ENCODE data around the gene TIFAB.

The TIFAB gene

GRCh38 chr5:135481387-135481786 is 29.2 kb upstream of the TIFAB start:
- no peak for DNase-seq

GRCh38 chr5:135480511-135480910 is 28.4 kb upstream of the TIFAB start:
- no peak for DNase-seq

DNA sequence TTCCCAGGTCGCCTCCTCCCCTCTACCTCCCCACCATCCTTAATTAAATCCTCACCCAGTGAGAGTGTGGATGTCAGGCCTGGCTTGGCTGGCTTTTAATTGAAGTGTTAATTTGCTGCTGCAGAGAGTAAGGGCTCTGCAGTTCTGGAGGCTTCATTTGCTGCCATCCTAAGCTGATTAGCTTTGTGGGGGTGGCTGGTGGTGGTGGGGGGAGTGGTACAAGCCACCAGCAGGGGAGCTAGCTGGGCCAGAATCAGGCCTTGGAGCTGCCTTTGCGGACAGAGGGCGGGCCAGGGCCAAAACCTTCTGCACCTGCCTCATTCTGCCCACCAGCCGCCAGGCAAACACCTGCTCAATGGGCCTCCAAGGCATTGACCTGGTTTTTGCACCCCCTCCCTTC is 26.8 kb upstream of the TIFAB start:
- DNase-seq, result no peak

DNA sequence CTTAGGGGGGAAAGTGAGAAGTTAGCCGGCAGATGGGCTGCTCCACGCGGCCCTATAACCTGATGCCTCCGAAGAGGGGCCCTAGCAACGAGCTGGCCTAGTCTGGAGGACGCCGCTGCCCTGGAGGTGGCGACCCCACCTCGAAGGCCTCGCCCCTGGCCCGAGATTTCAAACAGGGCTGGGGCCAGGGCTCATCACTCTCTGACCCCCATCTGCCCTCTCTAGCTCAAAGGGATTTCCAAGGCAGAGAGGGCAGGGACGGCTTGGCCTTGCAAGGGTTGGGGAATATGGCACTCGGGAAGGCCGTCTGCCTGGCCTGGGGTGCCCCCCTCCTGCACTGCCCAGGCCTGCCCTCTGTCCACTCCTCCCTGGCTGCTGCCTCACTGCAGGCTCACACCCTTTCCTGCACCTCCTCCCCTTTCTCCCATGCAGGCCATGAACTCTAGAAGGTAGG is 25.5 kb upstream of the TIFAB start:
- DNase-seq, result no peak

DNA sequence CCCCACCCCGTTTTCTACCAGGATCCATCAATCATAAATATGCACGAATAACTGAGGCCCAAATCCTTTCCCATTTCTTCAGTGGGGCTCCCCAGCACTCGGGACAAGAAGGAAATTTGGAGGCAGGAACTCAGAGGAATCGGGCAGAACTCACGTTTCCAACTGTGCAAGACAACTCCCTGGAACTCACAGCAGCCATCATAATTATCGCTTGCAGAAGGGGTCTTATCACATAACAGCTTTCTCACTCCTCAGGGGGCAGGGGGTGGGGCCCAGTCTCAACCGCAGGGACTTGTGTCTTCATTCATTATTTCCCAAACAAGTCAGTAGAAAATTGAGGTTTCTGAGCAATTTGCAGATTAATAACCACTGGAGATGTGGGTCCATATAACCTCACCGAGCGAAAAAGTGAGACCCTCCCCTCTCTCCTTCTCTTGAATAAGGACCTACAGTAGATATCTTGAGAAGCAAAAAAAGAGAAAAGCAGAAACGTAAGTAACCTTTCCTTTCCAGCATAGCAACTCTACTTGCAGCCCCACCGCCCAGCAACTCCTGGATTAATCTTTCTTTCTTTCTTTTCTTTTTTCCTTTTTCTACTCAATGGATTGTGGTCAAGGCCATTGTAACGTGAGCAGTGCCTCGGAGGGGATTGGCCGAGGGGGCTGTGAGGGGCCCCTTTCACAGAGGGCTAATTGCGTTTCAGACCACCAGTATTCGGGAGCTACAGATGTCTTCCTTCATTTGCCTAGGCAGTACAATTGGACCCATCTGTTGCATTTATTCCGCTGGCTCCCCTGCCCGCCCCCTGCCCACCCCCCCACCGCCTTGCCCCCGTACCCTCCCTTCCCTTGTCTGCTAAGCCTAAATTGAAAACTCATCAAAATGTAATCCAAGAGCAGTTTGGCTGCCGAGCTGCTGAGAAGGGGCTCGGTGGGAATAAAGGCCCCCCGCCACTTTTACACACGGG is 24.7 kb upstream of the TIFAB start:
- DNase-seq, result no peak

- no peak for DNase-seq
Measured at GRCh38 chr5:135473956-135474670, 22.0 kb upstream of the TIFAB start.

DNA sequence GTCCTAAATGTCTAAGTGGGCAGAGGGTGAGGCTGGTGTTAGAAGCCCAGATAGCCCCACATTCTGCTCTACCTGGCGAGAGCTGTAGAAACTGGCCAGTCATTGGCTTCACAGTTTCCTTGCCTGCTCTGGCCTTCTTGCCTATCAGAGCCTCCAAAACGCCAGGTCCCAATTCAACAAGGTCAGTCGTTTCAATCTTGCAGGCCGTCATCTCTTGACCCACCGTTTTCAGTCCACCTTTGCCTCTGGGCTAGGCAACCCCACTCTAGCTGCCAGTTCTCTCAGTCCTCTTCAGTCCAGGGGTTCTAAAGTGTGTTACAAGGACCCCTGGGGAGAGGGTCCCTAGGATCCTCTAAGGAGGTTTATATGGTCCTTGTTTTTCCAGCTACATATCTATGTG is 20.0 kb upstream of the TIFAB start:
- no peak for DNase-seq

- no peak for DNase-seq
Measured at GRCh38 chr5:135471726-135472125, 19.6 kb upstream of the TIFAB start.

GRCh38 chr5:135469911-135470310 is 17.8 kb upstream of the TIFAB start:
- DNase-seq, result no peak

- no peak for DNase-seq
Measured at GRCh38 chr5:135468541-135468940, 16.4 kb upstream of the TIFAB start.

- no peak for DNase-seq
Measured at GRCh38 chr5:135467871-135468485, 15.8 kb upstream of the TIFAB start.

GRCh38 chr5:135467051-135467625 is 15.0 kb upstream of the TIFAB start:
- no peak for DNase-seq

- DNase-seq, result peak; percentile 84
Measured at GRCh38 chr5:135466178-135467050, 14.3 kb upstream of the TIFAB start.

DNA sequence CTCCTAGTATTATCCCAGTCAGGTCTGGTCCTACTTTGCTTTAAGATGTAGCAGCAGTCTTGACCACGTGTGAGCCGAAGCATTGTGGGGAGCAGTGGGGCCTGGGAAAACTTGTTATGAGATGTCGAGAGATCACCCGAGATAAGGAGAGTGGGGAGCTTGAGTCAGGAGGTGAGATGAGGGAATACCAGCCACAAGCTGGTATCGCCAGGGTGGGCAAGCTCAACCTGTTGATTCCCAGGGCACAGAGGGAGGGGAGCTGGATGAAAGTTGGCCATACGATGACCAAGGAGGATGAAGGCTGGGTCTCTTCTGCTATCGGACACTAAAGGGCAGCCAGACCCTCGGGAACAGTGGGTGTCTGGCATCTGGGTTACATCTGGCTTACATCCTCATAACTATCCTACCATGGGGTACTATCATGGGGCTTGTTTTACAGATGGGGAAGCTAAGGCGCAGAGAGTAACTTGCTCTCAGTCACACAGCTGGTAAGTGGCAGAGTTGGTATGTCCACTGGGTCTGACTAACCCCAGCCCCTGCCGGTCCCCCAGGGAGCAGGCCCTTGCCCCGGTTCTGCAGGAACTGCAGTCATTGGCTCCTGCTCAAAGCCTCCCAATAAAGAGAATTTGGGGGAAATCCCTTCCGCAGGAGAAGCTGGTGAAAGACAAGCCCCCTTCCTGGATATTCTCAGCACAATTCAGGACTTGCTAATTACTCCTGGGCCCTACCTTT is 13.4 kb upstream of the TIFAB start:
- no peak for DNase-seq

DNA sequence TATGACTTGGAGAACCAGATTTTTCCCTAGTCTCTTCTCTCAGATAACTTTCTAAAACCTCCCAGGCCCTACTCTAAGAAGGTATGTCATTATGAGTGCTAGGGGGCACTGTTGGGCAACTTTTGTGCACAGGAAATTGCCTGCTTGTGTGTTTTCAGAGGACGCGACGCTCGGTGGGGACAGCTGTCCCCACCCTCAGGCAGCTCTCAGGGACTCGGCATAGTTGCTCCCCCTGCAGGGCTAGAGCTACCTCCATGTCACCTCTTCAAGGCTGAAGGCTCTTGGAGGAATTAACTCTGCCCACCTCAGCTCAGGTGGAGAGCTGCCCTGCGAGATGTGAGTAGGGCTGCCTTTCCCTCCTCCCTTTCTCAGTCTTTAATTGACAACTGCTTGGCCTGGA is 10.2 kb upstream of the TIFAB start:
- peak; percentile 66 for DNase-seq

DNA sequence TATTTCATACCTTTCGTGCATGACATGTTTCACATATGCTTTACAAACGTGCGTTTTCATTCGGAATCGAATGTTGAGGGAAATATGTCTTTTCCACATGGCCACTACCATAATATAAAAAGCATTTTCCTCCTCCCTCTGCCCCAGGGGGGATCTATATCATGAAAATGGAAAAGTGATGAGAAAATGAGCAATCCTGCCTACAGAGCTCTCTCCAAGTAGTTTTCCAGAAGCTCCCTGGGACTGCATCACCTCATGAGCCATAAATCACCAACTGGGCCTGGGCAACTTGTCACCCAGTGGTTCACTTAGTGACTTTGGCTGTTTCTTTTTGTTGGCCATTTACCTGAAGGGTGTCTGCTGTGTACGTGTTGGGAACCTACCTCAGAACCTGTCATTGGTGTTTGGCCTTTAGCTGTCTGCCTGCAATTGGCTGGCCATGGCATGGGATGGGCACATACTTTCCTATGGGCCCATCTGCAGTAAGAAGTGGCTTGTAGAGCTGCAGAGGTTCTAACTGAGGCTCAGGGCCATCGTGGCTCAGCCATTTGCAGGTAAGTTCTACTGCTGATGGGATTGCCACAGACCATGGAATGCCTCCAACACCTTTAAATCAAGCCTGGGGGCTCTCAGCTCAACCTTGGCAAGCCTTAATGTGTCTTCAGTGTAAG is 9.5 kb upstream of the TIFAB start:
- DNase-seq, result no peak

DNA sequence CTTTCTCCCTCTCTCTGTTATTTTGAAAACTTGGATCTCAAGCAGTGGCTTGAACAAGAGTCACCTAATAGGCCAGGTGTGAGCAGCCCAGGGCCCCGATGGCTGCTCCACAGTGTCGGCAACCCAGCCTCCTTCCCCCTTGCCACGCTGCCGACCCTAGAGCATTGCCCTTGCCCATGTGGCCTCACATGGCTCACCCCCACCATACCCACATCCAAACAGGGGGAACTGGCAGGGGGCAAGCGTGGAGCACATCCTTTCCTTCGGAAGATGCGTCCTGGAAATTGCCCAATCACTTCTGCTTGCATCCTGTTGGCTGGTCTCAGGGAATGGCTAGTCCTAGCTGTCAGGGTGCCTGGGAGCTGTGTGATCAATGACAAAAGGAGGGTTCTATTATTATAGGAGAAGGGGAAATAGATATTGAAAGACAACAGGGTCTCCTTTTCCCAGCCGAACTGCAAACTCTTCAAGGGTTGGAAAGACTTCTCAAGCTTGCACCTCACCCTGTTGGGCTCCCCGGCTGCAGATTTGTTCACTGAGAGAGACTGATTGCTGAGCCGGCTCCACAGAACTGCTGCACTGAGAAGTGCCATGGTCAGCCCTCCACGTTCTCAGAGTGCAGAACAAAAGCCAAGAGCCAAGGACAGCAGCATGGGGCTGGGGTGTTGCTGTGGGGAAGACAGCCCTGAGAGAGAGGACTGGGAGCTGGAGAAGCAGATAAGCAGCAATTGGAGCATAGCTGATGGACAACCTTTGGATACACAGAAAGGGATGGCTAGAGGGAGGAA is 8.3 kb upstream of the TIFAB start:
- no peak for DNase-seq

DNA sequence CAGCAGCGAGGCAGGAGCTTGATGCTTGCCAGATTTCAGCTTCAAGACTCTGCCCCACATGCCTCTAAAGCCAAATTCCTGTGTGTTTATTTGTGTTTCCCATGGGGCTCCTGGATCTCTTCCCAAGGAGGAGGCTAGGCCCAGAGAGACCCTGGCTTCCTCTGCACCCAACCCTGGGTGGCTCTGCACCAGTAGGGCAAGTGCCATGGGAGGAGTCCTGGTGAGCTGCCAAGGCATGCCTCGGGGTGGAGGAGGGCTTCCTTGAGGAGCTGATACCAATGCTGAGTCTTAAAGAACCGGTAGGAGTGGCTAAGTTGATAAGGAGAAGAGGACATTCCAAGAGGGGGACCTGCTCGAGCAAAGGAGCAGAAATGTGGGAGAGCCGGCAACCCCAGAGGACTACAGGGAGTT is 6.8 kb upstream of the TIFAB start:
- no peak for DNase-seq

GRCh38 chr5:135458356-135458755 is 6.2 kb upstream of the TIFAB start:
- no peak for DNase-seq

All from stimulated activated CD4-positive, alpha-beta T cell treated with anti-CD3 and anti-CD28 coated beads, Interleukin-15, amount 100 ng/mL, for 24 hours (primary cell).